NB4 (cell line): ENCODE results near the gene TENT5A.

Source experiments
- CTCF ChIP-seq: IDR thresholded peaks from one replicate; pipeline ENCODE4 v1.5.1; 2012; ENCODE audit warnings: low read depth, low read length
- POLR2A ChIP-seq: IDR thresholded peaks from 2 replicates; pipeline ENCODE4 v1.6.1; 2011; ENCODE audit warnings: mild to moderate bottlenecking; ENCODE audit not compliant: insufficient read length; ENCODE audit errors: extremely low read depth
- TF ChIP-seq, protein P1 (sequence below): IDR thresholded peaks from 2 replicates; pipeline ENCODE4 v1.6.1; 2011; ENCODE audit warnings: low read depth, low read length

GRCh38 chr6:81743649-81744048 lies 8.8 kb downstream of the TENT5A start:
- TF ChIP-seq CTCF (no peak), POLR2A (no peak)
- TF ChIP-seq, protein P1, sequence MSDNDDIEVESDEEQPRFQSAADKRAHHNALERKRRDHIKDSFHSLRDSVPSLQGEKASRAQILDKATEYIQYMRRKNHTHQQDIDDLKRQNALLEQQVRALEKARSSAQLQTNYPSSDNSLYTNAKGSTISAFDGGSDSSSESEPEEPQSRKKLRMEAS: no peak
